ENCODE measurements around the gene LYZL4. TPM values are rescaled to one million over a fixed set of nuclear protein-coding genes. Genes with fewer than 3 reads are reported as not detected.

Gene LYZL4
- total and polyA plus RNA-seq, 2 donors (not counting 1 experiment from before 2014, with no cell fraction given): not detected

- TF ChIP-seq EZH2 (IDR thresholded peaks at IDR 0.05; ENCODE audit: borderline replicate concordance, insufficient read depth, low read depth, low read length, poor library complexity, severe bottlenecking): no peak
- no peak for TF ChIP-seq CTCF (IDR thresholded peaks at IDR 0.05)
- CTCF ChIA-PET: interaction anchor here (1.4 kb wide), 1 partner anchor 16 kb away, joined by 3 read pairs; no protein-coding TSS in a partner anchor
- Mint-ChIP-seq H3K27ac (no peak overlapping the region), H3K4me1 (peaks cover 6% of the 10 kb centered on the region), H3K9me3 (ENCODE audit: insufficient read depth) (no peaks in the 10 kb centered on the region), H3K27me3 (peaks cover 3% of the 10 kb centered on the region), H3K4me3 (no peak overlapping the region)
- WGBS (ENCODE audit: insufficient coverage): 100% methylated on average over 1 of the region's 1 CpG
- H3K9me3 ChIP-seq (ENCODE audit: control extremely low read depth in 1 of 3, control insufficient read depth in 2 of 3, insufficient read depth in 1 of 3, low read length in 2 of 3): no peaks in the 10 kb centered on the region
- no peak overlapping the region for H3K9ac ChIP-seq (ENCODE audit: low read length)
- DNase-seq (no peak), ATAC-seq (ENCODE audit: low read depth) (no peak)
- no peaks in the 10 kb centered on the region for H3K79me2 ChIP-seq (ENCODE audit: control insufficient read depth, insufficient read depth, low read length)
- H3K27ac ChIP-seq (ENCODE audit: low read length in 2 of 2): no peak overlapping the region
- no peak overlapping the region for H3K4me2 ChIP-seq (replicated peaks; ENCODE audit: low read depth, low read length, poor library complexity, severe bottlenecking)
- H3K27me3 ChIP-seq (replicated peaks in 1 of 4; ENCODE audit: control extremely low read depth in 1 of 4, control insufficient read depth in 3 of 4, insufficient read depth in 4 of 4, low read length in 3 of 4): peaks cover 0 to 6% (median 5%) of the 10 kb centered on the region in 4 experiments
- H4K20me1 ChIP-seq (ENCODE audit: control insufficient read depth, insufficient read depth, low read length, poor library complexity, severe bottlenecking): no peaks in the 10 kb centered on the region
- no peak overlapping the region for H3K4me3 ChIP-seq (ENCODE audit: control extremely low read depth in 1 of 5, extremely low read depth in 1 of 5, insufficient read depth in 1 of 5, low read depth in 2 of 5, low read length in 4 of 5)
- no peak overlapping the region for H2AFZ ChIP-seq (ENCODE audit: insufficient read depth, low read depth, low read length, poor library complexity, severe bottlenecking)
- intact Hi-C loops (cut with micrococcal nuclease): no loop called here
- no peaks in the 10 kb centered on the region for H3K36me3 ChIP-seq (replicated peaks in 1 of 2; ENCODE audit: control extremely low read depth in 1 of 2, control insufficient read depth in 1 of 2, extremely low read depth in 1 of 2, insufficient read depth in 2 of 2, low read length in 1 of 2)
- no peaks in the 10 kb centered on the region for H3K4me1 ChIP-seq (ENCODE audit: control insufficient read depth in 2 of 2, insufficient read depth in 2 of 2, low read length in 2 of 2)
- POLR2A ChIA-PET: no interaction called here
These were observed 37.1 kb upstream of the LYZL4 start for GRCh38 chr3:42447481-42447880.

GRCh38 chr3:42446111-42447050 lies 36.0 kb upstream of the LYZL4 start:
- H3K4me3 Mint-ChIP-seq: no peak overlapping the region
- no peaks in the 10 kb centered on the region for H3K4me1 ChIP-seq (ENCODE audit: control insufficient read depth in 2 of 2, insufficient read depth in 2 of 2, low read length in 2 of 2)
- H4K20me1 ChIP-seq (ENCODE audit: control insufficient read depth, insufficient read depth, low read length, poor library complexity, severe bottlenecking): no peaks in the 10 kb centered on the region
- H3K27ac ChIP-seq (ENCODE audit: low read length in 2 of 2): no peak overlapping the region
- no peak overlapping the region for H2AFZ ChIP-seq (ENCODE audit: insufficient read depth, low read depth, low read length, poor library complexity, severe bottlenecking)
- no peaks in the 10 kb centered on the region for H3K36me3 ChIP-seq (replicated peaks in 1 of 2; ENCODE audit: control extremely low read depth in 1 of 2, control insufficient read depth in 1 of 2, extremely low read depth in 1 of 2, insufficient read depth in 2 of 2, low read length in 1 of 2)
- no peak overlapping the region for H3K4me3 ChIP-seq (ENCODE audit: control extremely low read depth in 1 of 5, extremely low read depth in 1 of 5, insufficient read depth in 1 of 5, low read depth in 2 of 5, low read length in 4 of 5)
- ATAC-seq (ENCODE audit: low read depth) (no peak), DNase-seq (no peak)
- H3K27me3 Mint-ChIP-seq: peaks cover 4% of the 10 kb centered on the region
- no peak overlapping the region for H3K9ac ChIP-seq (ENCODE audit: low read length)
- no peaks in the 10 kb centered on the region for H3K9me3 ChIP-seq (ENCODE audit: control extremely low read depth in 1 of 3, control insufficient read depth in 2 of 3, insufficient read depth in 1 of 3, low read length in 2 of 3)
- no peak for TF ChIP-seq CTCF (IDR thresholded peaks at IDR 0.05)
- H3K27ac Mint-ChIP-seq: no peak overlapping the region
- intact Hi-C loops (cut with micrococcal nuclease): no loop called here
- no peaks in the 10 kb centered on the region for H3K79me2 ChIP-seq (ENCODE audit: control insufficient read depth, insufficient read depth, low read length)
- 50% methylated on average over 1 of the region's 4 CpGs for WGBS (ENCODE audit: insufficient coverage)
- peaks cover 6% of the 10 kb centered on the region for H3K4me1 Mint-ChIP-seq
- H3K9me3 Mint-ChIP-seq (ENCODE audit: insufficient read depth): no peaks in the 10 kb centered on the region
- POLR2A ChIA-PET: interaction anchor here (0.6 kb wide), 1 partner anchor 37 kb away, joined by 6 read pairs; no protein-coding TSS in a partner anchor
- CTCF ChIA-PET: interaction anchor here (0.6 to 1.4 kb wide), 2 partner anchors 15 to 399 kb away, joined by 3 read pairs; no protein-coding TSS in a partner anchor
- H3K4me2 ChIP-seq (replicated peaks; ENCODE audit: low read depth, low read length, poor library complexity, severe bottlenecking): no peak overlapping the region
- peaks cover 0 to 6% (median 5%) of the 10 kb centered on the region in 4 experiments for H3K27me3 ChIP-seq (replicated peaks in 1 of 4; ENCODE audit: control extremely low read depth in 1 of 4, control insufficient read depth in 3 of 4, insufficient read depth in 4 of 4, low read length in 3 of 4)

Measured in B cell (primary cell).